ENCODE data around the gene NKX6-1. TPM values are rescaled to one million over a fixed set of nuclear protein-coding genes. Genes with fewer than 3 reads are reported as not detected.

NKX6-1 gene
- total and polyA plus RNA-seq, 2 donors (not counting 3 experiments of a cell fraction or from before 2014, with no cell fraction given), result not detected

DNA sequence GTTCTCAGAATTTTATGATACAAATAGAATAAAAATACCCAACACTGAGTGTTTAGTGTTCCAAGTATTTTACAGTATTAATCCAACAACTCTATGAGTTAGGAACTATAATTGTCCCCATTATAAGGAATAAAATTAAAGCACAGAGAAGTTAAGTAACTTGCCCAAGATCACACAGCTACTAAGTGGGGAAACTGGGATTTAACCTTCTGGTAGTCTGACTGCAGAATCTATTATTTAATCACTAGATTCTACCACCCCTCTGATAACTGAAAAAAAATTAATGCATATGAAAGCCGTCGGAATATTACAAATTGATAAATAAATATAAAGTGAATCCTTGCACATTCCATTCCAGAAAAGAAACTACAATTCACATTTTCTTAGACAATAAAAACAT is 5.7 kb upstream of the NKX6-1 start:
- no peaks in the 10 kb centered on the region for H3K36me3 ChIP-seq (ENCODE audit: control insufficient read depth in 2 of 2, extremely low read depth in 1 of 2, insufficient read depth in 2 of 2, low read length in 2 of 2)
- no peak overlapping the region for H3K9ac ChIP-seq (replicated peaks; ENCODE audit: extremely low read depth, insufficient read depth, low read length)
- no peaks in the 10 kb centered on the region for H3K4me1 ChIP-seq (ENCODE audit: control insufficient read depth, extremely low read depth, insufficient read depth, low read length)
- no peaks in the 10 kb centered on the region for H3K9me1 ChIP-seq (replicated peaks; ENCODE audit: control insufficient read depth, extremely low read depth, insufficient read depth, low read length)
- H3K4me2 ChIP-seq (ENCODE audit: insufficient read depth, low read length), result no peak overlapping the region
- CTCF ChIA-PET, result no interaction called here
- dilution Hi-C loops (cut with MboI; ENCODE audit: extremely low pct_ligation_motif_present, low sequenced_read_pairs) (no loop called here), intact Hi-C loops (cut with micrococcal nuclease) (loop anchor here (1.0 to 10.0 kb wide), 5 partner anchors 77 to 1000 kb away; partner anchors contain the start of gene CDS1)
- H3K27ac ChIP-seq (ENCODE audit: insufficient read depth, low read depth, low read length), result no peak overlapping the region
- no peaks in the 10 kb centered on the region for H3K79me2 ChIP-seq (ENCODE audit: control insufficient read depth, insufficient read depth, low read length)
- no peak overlapping the region for H3K4me3 ChIP-seq (replicated peaks in 1 of 3; ENCODE audit: insufficient read depth in 1 of 3, low read depth in 1 of 3, low read length in 3 of 3)
- H2AFZ ChIP-seq (ENCODE audit: low read depth, low read length), result no peak overlapping the region
- H4K20me1 ChIP-seq (replicated peaks; ENCODE audit: control insufficient read depth, extremely low read depth, insufficient read depth, low read length), result no peaks in the 10 kb centered on the region
- no peak for TF ChIP-seq FOS (IDR thresholded peaks at IDR 0.05; ENCODE audit: borderline replicate concordance, insufficient read depth, low read length)
- TF ChIP-seq, protein P1, sequence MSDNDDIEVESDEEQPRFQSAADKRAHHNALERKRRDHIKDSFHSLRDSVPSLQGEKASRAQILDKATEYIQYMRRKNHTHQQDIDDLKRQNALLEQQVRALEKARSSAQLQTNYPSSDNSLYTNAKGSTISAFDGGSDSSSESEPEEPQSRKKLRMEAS (IDR thresholded peaks at IDR 0.05; ENCODE audit: insufficient read depth, insufficient read length), result no peak
- TF ChIP-seq POLR2A (IDR thresholded peaks at IDR 0.05; ENCODE audit: low read depth, low read length), result no peak
- no peak for TF ChIP-seq MYC (IDR thresholded peaks at IDR 0.05; ENCODE audit: low read depth, low read length)
- TF ChIP-seq POLR2AphosphoS5 (IDR thresholded peaks at IDR 0.05; ENCODE audit: insufficient read depth, low read depth, low read length), result no peak
- TF ChIP-seq, protein P2, sequence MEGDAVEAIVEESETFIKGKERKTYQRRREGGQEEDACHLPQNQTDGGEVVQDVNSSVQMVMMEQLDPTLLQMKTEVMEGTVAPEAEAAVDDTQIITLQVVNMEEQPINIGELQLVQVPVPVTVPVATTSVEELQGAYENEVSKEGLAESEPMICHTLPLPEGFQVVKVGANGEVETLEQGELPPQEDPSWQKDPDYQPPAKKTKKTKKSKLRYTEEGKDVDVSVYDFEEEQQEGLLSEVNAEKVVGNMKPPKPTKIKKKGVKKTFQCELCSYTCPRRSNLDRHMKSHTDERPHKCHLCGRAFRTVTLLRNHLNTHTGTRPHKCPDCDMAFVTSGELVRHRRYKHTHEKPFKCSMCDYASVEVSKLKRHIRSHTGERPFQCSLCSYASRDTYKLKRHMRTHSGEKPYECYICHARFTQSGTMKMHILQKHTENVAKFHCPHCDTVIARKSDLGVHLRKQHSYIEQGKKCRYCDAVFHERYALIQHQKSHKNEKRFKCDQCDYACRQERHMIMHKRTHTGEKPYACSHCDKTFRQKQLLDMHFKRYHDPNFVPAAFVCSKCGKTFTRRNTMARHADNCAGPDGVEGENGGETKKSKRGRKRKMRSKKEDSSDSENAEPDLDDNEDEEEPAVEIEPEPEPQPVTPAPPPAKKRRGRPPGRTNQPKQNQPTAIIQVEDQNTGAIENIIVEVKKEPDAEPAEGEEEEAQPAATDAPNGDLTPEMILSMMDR (IDR thresholded peaks at IDR 0.05; ENCODE audit: extremely low read depth in 1 of 2, insufficient read depth in 1 of 2, low read depth in 1 of 2, low read length in 2 of 2), result no peak
- no peak for TF ChIP-seq JUN (IDR thresholded peaks at IDR 0.05; ENCODE audit: borderline replicate concordance, insufficient read depth, insufficient read length, low read depth)
- no peak for TF ChIP-seq EZH2 (IDR thresholded peaks at IDR 0.05; ENCODE audit: borderline replicate concordance, low read depth, low read length, severe bottlenecking)
- TF ChIP-seq GATA2 (IDR thresholded peaks at IDR 0.05; ENCODE audit: insufficient read depth, insufficient read length, low read depth, low read length), result no peak
- H3K9me3 ChIP-seq (replicated peaks; ENCODE audit: control insufficient read depth, insufficient read depth, low read length), result no peaks in the 10 kb centered on the region
- no peak for DNase-seq (ENCODE audit: low read depth, low spot score)
- BruUV-seq (replicated peaks), result no TSS peak
- FAIRE-seq, result no peak
- peaks cover 40 to 73% of the 10 kb centered on the region in 2 experiments for H3K27me3 ChIP-seq (ENCODE audit: control insufficient read depth in 2 of 2, insufficient read depth in 2 of 2, low read length in 2 of 2)
- POLR2A ChIA-PET, result no interaction called here

Data from endothelial cell of umbilical vein (primary cell).